ENCODE results near the gene B3GNT9. TPM values are rescaled to one million over a fixed set of nuclear protein-coding genes. Genes with fewer than 3 reads are reported as not detected.

The B3GNT9 gene
- total RNA-seq, 1 experiment from 2014 or later, result 75.5 TPM

GRCh38 chr16:67167588-67167987, 16.8 kb upstream of the B3GNT9 start:
- no peak for DNase-seq (ENCODE audit: low read depth)

- DNase-seq (ENCODE audit: low read depth), result no peak
These were observed 15.9 kb upstream of the B3GNT9 start for GRCh38 chr16:67166598-67167168.

- no peak for DNase-seq (ENCODE audit: low read depth)
These were observed 15.3 kb upstream of the B3GNT9 start for GRCh38 chr16:67166110-67166547.

- DNase-seq (ENCODE audit: low read depth), result no peak
These were observed 14.6 kb upstream of the B3GNT9 start for GRCh38 chr16:67165121-67166078.

- DNase-seq (ENCODE audit: low read depth), result no peak
These were observed 13.8 kb upstream of the B3GNT9 start, which contains the start of gene HSF4 for GRCh38 chr16:67164599-67165061. HSF4 (plus strand) TSS chr16:67164745; CDS start chr16:67164812, 67 bp downstream.

- no peak for DNase-seq (ENCODE audit: low read depth)
These were observed 13.3 kb upstream of the B3GNT9 start for GRCh38 chr16:67163999-67164558.

- no peak for DNase-seq (ENCODE audit: low read depth)
These were observed 12.6 kb upstream of the B3GNT9 start for GRCh38 chr16:67163164-67163998.

GRCh38 chr16:67162506-67163163, 11.8 kb upstream of the B3GNT9 start:
- DNase-seq (ENCODE audit: low read depth), result no peak

- no peak for DNase-seq (ENCODE audit: low read depth)
These were observed 10.8 kb upstream of the B3GNT9 start for GRCh38 chr16:67161595-67162058.

- DNase-seq (ENCODE audit: low read depth), result no peak
These were observed 8.1 kb upstream of the B3GNT9 start for GRCh38 chr16:67158637-67159600.

- no peak for DNase-seq (ENCODE audit: low read depth)
These were observed 7.3 kb upstream of the B3GNT9 start for GRCh38 chr16:67157892-67158635.

GRCh38 chr16:67157106-67157748, 6.4 kb upstream of the B3GNT9 start:
- no peak for DNase-seq (ENCODE audit: low read depth)

- DNase-seq (ENCODE audit: low read depth), result no peak
These were observed 5.5 kb upstream of the B3GNT9 start for GRCh38 chr16:67156143-67156844.

GRCh38 chr16:67155295-67156142, 4.7 kb upstream of the B3GNT9 start:
- peak; percentile 60 for DNase-seq (ENCODE audit: low read depth)

GRCh38 chr16:67154578-67155294, 3.9 kb upstream of the B3GNT9 start:
- DNase-seq (ENCODE audit: low read depth), result no peak
